Measurements from ENCODE around the gene TMEM144.
"Not testable (repeated sequence)": the region's sequence is repeated elsewhere in the genome, so short reads cannot be mapped to it uniquely, and the experiment has no call there.

The TMEM144 gene

GRCh38 chr4:158279052-158279451, 68.8 kb downstream of the TMEM144 start:
- H3K4me3 Mint-ChIP-seq; intact Hi-C loops (cut with micrococcal nuclease); H3K27ac Mint-ChIP-seq; H3K9me3 Mint-ChIP-seq; H3K4me1 Mint-ChIP-seq (ENCODE audit: low read depth); H3K36me3 Mint-ChIP-seq (ENCODE audit: low read depth); H3K27me3 Mint-ChIP-seq: not testable (repeated sequence)

GRCh38 chr4:158280856-158281255, 70.6 kb downstream of the TMEM144 start:
- no peaks in the 10 kb centered on the region for H3K36me3 Mint-ChIP-seq (ENCODE audit: low read depth)
- H3K27ac Mint-ChIP-seq = no peak overlapping the region
- no peaks in the 10 kb centered on the region for H3K27me3 Mint-ChIP-seq
- intact Hi-C loops (cut with micrococcal nuclease) = no loop called here
- H3K9me3 Mint-ChIP-seq = no peaks in the 10 kb centered on the region
- H3K4me3 Mint-ChIP-seq = no peak overlapping the region
- no peaks in the 10 kb centered on the region for H3K4me1 Mint-ChIP-seq (ENCODE audit: low read depth)

GRCh38 chr4:158282252-158282651, 72.0 kb downstream of the TMEM144 start:
- Mint-ChIP-seq H3K27me3 (no peaks in the 10 kb centered on the region), H3K4me1 (ENCODE audit: low read depth) (no peaks in the 10 kb centered on the region)

GRCh38 chr4:158285429-158286216, 75.3 kb downstream of the TMEM144 start:
- Mint-ChIP-seq H3K27me3 (no peaks in the 10 kb centered on the region), H3K36me3 (ENCODE audit: low read depth) (no peaks in the 10 kb centered on the region), H3K27ac (no peak overlapping the region), H3K4me1 (ENCODE audit: low read depth) (no peaks in the 10 kb centered on the region), H3K9me3 (peaks cover under 1% of the 10 kb centered on the region), H3K4me3 (no peak overlapping the region)
- intact Hi-C loops (cut with micrococcal nuclease) = no loop called here

More at GRCh38 chr4:158282252-158282651, 72.0 kb downstream of the TMEM144 start:
- Mint-ChIP-seq H3K27ac (no peak overlapping the region), H3K9me3 (no peaks in the 10 kb centered on the region), H3K36me3 (ENCODE audit: low read depth) (no peaks in the 10 kb centered on the region), H3K4me3 (no peak overlapping the region)
- intact Hi-C loops (cut with micrococcal nuclease) = no loop called here

- no peak overlapping the region for H3K4me3 Mint-ChIP-seq
- H3K27ac Mint-ChIP-seq = no peak overlapping the region
- no peaks in the 10 kb centered on the region for H3K4me1 Mint-ChIP-seq (ENCODE audit: low read depth)
- no peaks in the 10 kb centered on the region for H3K36me3 Mint-ChIP-seq (ENCODE audit: low read depth)
- intact Hi-C loops (cut with micrococcal nuclease) = no loop called here
- no peaks in the 10 kb centered on the region for H3K27me3 Mint-ChIP-seq
- H3K9me3 Mint-ChIP-seq = peaks cover 35% of the 10 kb centered on the region
These were observed 80.6 kb downstream of the TMEM144 start for GRCh38 chr4:158290912-158291311.

GRCh38 chr4:158291334-158292055, 81.2 kb downstream of the TMEM144 start:
- Mint-ChIP-seq H3K9me3 (peaks cover 35% of the 10 kb centered on the region), H3K4me3 (no peak overlapping the region), H3K36me3 (ENCODE audit: low read depth) (no peaks in the 10 kb centered on the region), H3K4me1 (ENCODE audit: low read depth) (no peaks in the 10 kb centered on the region), H3K27ac (no peak overlapping the region), H3K27me3 (no peaks in the 10 kb centered on the region)
- intact Hi-C loops (cut with micrococcal nuclease) = no loop called here

GRCh38 chr4:158292156-158292555, 81.9 kb downstream of the TMEM144 start:
- intact Hi-C loops (cut with micrococcal nuclease) = no loop called here
- Mint-ChIP-seq H3K9me3 (peaks cover 35% of the 10 kb centered on the region), H3K27ac (no peak overlapping the region), H3K4me1 (ENCODE audit: low read depth) (no peaks in the 10 kb centered on the region), H3K4me3 (no peak overlapping the region), H3K27me3 (no peaks in the 10 kb centered on the region), H3K36me3 (ENCODE audit: low read depth) (no peaks in the 10 kb centered on the region)

- Mint-ChIP-seq H3K4me3 (no peak overlapping the region), H3K4me1 (ENCODE audit: low read depth) (no peaks in the 10 kb centered on the region), H3K36me3 (ENCODE audit: low read depth) (no peaks in the 10 kb centered on the region), H3K27ac (no peak overlapping the region), H3K27me3 (no peaks in the 10 kb centered on the region), H3K9me3 (peaks cover 35% of the 10 kb centered on the region)
- intact Hi-C loops (cut with micrococcal nuclease) = no loop called here
These were observed 84.8 kb downstream of the TMEM144 start for GRCh38 chr4:158295053-158295452.

GRCh38 chr4:158297866-158298265, 87.6 kb downstream of the TMEM144 start:
- H3K9me3 Mint-ChIP-seq = peaks cover 12% of the 10 kb centered on the region
- no peak overlapping the region for H3K4me3 Mint-ChIP-seq
- H3K27ac Mint-ChIP-seq = no peak overlapping the region
- H3K27me3 Mint-ChIP-seq = no peaks in the 10 kb centered on the region
- intact Hi-C loops (cut with micrococcal nuclease) = no loop called here
- H3K4me1 Mint-ChIP-seq (ENCODE audit: low read depth) = no peaks in the 10 kb centered on the region
- H3K36me3 Mint-ChIP-seq (ENCODE audit: low read depth) = no peaks in the 10 kb centered on the region

- no peaks in the 10 kb centered on the region for H3K27me3 Mint-ChIP-seq
- no peak overlapping the region for H3K4me3 Mint-ChIP-seq
- peaks cover 7% of the 10 kb centered on the region for H3K9me3 Mint-ChIP-seq
- no peak overlapping the region for H3K27ac Mint-ChIP-seq
- no peaks in the 10 kb centered on the region for H3K36me3 Mint-ChIP-seq (ENCODE audit: low read depth)
- H3K4me1 Mint-ChIP-seq (ENCODE audit: low read depth) = no peaks in the 10 kb centered on the region
- intact Hi-C loops (cut with micrococcal nuclease) = no loop called here
These were observed 89.2 kb downstream of the TMEM144 start for GRCh38 chr4:158299459-158300007.

- Mint-ChIP-seq H3K4me3 (no peak overlapping the region), H3K27ac (no peak overlapping the region), H3K9me3 (peaks cover 4% of the 10 kb centered on the region), H3K27me3 (no peaks in the 10 kb centered on the region), H3K4me1 (ENCODE audit: low read depth) (no peaks in the 10 kb centered on the region), H3K36me3 (ENCODE audit: low read depth) (no peaks in the 10 kb centered on the region)
- intact Hi-C loops (cut with micrococcal nuclease) = no loop called here
These were observed 89.7 kb downstream of the TMEM144 start for GRCh38 chr4:158300012-158300411.

- Mint-ChIP-seq H3K4me1 (ENCODE audit: low read depth) (no peaks in the 10 kb centered on the region), H3K9me3 (no peaks in the 10 kb centered on the region), H3K27me3 (no peaks in the 10 kb centered on the region), H3K27ac (no peak overlapping the region), H3K4me3 (no peak overlapping the region), H3K36me3 (ENCODE audit: low read depth) (no peaks in the 10 kb centered on the region)
- intact Hi-C loops (cut with micrococcal nuclease) = no loop called here
These were observed 92.0 kb downstream of the TMEM144 start for GRCh38 chr4:158302076-158302866.

- H3K4me3 Mint-ChIP-seq = no peak overlapping the region
- H3K27me3 Mint-ChIP-seq = no peaks in the 10 kb centered on the region
- H3K9me3 Mint-ChIP-seq = peaks cover 12% of the 10 kb centered on the region
- no peaks in the 10 kb centered on the region for H3K36me3 Mint-ChIP-seq (ENCODE audit: low read depth)
- intact Hi-C loops (cut with micrococcal nuclease) = no loop called here
- no peaks in the 10 kb centered on the region for H3K4me1 Mint-ChIP-seq (ENCODE audit: low read depth)
- H3K27ac Mint-ChIP-seq = no peak overlapping the region
These were observed 94.4 kb downstream of the TMEM144 start for GRCh38 chr4:158304694-158305093.

All from dendritic cell treated with granulocyte-macrophage colony-stimulating factor and Interleukin-4, amounts not matched to agents 40 ng/mL and 50 ng/mL, for 4 days (primary cell).